HG03558 (cell line): ENCODE data around the gene DHX29.

Source experiments
- ATAC-seq: cut with Tn5 transposase; IDR thresholded peaks from one replicate; pipeline ENCODE4 v1.9.1; 2021; ENCODE audit warnings: moderate number of reproducible peaks; ENCODE audit not compliant: unreplicated experiment; ENCODE audit errors: extremely low read depth

DHX29 gene, protein sequence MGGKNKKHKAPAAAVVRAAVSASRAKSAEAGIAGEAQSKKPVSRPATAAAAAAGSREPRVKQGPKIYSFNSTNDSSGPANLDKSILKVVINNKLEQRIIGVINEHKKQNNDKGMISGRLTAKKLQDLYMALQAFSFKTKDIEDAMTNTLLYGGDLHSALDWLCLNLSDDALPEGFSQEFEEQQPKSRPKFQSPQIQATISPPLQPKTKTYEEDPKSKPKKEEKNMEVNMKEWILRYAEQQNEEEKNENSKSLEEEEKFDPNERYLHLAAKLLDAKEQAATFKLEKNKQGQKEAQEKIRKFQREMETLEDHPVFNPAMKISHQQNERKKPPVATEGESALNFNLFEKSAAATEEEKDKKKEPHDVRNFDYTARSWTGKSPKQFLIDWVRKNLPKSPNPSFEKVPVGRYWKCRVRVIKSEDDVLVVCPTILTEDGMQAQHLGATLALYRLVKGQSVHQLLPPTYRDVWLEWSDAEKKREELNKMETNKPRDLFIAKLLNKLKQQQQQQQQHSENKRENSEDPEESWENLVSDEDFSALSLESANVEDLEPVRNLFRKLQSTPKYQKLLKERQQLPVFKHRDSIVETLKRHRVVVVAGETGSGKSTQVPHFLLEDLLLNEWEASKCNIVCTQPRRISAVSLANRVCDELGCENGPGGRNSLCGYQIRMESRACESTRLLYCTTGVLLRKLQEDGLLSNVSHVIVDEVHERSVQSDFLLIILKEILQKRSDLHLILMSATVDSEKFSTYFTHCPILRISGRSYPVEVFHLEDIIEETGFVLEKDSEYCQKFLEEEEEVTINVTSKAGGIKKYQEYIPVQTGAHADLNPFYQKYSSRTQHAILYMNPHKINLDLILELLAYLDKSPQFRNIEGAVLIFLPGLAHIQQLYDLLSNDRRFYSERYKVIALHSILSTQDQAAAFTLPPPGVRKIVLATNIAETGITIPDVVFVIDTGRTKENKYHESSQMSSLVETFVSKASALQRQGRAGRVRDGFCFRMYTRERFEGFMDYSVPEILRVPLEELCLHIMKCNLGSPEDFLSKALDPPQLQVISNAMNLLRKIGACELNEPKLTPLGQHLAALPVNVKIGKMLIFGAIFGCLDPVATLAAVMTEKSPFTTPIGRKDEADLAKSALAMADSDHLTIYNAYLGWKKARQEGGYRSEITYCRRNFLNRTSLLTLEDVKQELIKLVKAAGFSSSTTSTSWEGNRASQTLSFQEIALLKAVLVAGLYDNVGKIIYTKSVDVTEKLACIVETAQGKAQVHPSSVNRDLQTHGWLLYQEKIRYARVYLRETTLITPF (N-terminal part only)

GRCh38 chr5:55307383-55308253 is at the start of gene DHX29, which contains the start of gene MTREX:
Gene DHX29, minus strand, starts transcription at chr5:55307694. Its CDS starts 121 bp downstream, at chr5:55307573.
Gene MTREX, plus strand, starts transcription at chr5:55307989. Its CDS starts 25 bp downstream, at chr5:55308014.
- peak; percentile 74 for ATAC-seq

- no peak for ATAC-seq
Observed at GRCh38 chr5:55356896-55357295, 49.4 kb upstream of the DHX29 start.

- ATAC-seq, result no peak
Observed at GRCh38 chr5:55350754-55351153, 43.3 kb upstream of the DHX29 start.

GRCh38 chr5:55347786-55348185 is 40.3 kb upstream of the DHX29 start:
- no peak for ATAC-seq

DNA sequence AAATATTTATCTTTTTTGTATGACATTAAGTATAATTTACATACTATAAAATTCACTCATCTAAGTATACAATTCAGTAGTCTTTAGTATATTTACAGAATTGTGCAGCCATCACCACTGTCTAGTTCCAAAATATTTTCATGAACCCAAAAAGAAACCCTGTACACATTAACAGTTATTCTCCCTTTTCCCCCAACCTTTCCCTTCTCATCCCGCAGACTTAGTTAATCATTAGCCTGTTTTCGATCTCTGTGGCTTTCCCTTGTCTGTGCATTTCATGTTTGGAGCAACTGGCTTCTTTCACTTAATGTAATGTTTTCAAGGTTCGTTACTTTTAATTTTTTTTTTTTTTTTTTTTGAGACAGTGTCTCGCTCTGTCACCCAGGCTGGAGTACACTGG is 37.8 kb upstream of the DHX29 start:
- no peak for ATAC-seq

DNA sequence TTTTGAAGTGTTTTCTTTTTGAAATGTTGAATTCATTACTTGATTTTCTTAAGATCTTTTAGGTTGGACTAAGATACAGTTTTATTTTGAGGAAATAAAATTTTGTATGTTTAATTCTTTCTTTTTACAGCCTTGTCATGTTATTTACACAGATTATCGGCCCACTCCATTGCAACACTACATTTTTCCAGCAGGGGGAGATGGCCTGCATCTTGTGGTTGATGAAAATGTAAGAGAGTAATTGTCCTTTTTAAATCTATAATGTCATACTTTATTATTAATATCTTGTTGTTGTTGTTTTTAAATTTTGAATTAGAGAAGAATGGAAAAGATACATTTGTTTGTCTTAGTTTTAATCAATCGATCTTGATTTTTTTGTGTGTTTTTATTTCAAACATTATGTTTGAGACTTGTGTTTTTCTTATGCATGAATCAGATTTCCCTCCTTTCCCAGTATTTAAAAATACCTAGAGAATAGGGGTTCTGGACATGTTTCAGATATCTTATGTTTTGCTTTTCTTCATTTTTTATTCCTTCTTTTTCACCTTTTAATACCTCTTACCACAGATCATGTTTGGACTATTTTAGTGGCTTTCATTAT is 37.0 kb upstream of the DHX29 start:
- ATAC-seq, result no peak

DNA sequence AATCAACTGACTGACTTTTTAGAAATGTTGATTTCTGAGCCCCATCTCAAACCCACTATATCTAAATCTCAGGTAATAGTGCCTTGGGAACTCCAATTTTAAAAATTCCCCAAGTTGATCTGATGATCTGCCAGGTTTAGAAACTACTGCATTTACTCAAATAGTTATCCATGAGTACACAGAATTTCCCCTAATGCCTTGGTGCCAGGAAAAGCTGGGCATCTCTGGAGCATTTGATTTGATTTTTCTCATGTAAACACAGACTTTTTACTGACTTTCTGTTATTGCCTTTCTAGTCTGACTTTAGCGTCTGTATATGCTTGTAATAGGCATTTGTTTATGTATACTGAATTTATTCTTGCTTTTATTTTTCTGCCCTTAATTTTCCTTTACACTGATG is 36.1 kb upstream of the DHX29 start:
- no peak for ATAC-seq

GRCh38 chr5:55343107-55343506 is 35.6 kb upstream of the DHX29 start:
- ATAC-seq, result no peak

GRCh38 chr5:55338810-55339243 is 31.3 kb upstream of the DHX29 start:
- no peak for ATAC-seq

GRCh38 chr5:55338092-55338613 is 30.7 kb upstream of the DHX29 start:
- no peak for ATAC-seq

GRCh38 chr5:55333811-55334210 is 26.3 kb upstream of the DHX29 start:
- ATAC-seq, result no peak

DNA sequence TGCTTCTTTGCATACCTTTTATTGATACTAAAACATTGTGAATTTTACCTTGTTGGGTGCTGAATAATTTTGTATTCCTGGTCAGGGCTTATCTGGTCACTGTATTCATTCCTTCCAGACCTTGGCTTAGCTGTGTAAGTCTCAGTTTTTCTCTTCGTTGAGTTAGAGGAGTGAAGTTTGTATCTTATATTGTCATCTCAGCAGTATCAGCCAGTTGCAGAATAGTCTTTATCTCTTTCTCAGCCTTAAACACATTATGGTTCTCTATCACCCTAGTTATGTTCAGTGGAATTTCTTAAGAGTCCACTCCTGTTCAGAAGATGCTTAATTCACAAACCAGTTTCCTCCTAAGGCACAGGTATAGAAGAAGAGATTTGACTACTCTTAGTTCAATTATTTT is 25.5 kb upstream of the DHX29 start:
- ATAC-seq, result no peak

DNA sequence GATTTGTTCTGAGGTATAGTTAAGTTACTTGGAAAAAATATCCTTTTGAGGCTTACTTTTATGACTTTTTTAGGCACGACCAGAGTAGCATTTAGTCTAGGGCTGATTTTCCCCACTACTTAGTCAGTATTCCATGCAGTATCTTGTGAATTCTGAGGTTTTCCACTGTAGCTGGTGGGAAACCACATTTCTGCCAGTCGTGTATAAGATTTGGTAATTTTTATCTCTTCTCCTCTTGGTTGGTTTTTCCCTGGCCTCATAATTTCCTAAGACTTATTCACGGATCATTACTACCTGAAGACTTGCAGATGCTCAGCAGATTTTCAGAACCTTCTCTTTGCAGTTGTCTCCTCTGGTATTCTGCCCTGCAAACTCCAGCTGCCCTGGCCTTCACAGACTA is 23.8 kb upstream of the DHX29 start:
- no peak for ATAC-seq

GRCh38 chr5:55327281-55327680 is 19.8 kb upstream of the DHX29 start:
- no peak for ATAC-seq

GRCh38 chr5:55325621-55326020 is 18.1 kb upstream of the DHX29 start:
- ATAC-seq, result no peak

GRCh38 chr5:55324815-55325418 is 17.4 kb upstream of the DHX29 start:
- no peak for ATAC-seq

GRCh38 chr5:55324006-55324405 is 16.5 kb upstream of the DHX29 start:
- no peak for ATAC-seq

GRCh38 chr5:55320571-55320970 is 13.1 kb upstream of the DHX29 start:
- no peak for ATAC-seq
